Measurements from ENCODE around the gene SNTG2. TPM values are rescaled to one million over a fixed set of nuclear protein-coding genes. Genes with fewer than 3 reads are reported as not detected.

Gene SNTG2
- total RNA-seq, 1 donor from 2014 or later = not detected

GRCh38 chr2:1319393-1319792 lies 368.7 kb downstream of the SNTG2 start:
- H3K4me3 ChIP-seq (ENCODE audit: low read depth, low read length) = no peak overlapping the region
- TF ChIP-seq CTCF (conservative IDR thresholded peaks at IDR 0.05; ENCODE audit: low read depth, low read length) = no peak
- no peak for DNase-seq (ENCODE audit: low read depth)

- no peak for TF ChIP-seq CTCF (conservative IDR thresholded peaks at IDR 0.05; ENCODE audit: low read depth, low read length)
- H3K4me3 ChIP-seq (ENCODE audit: low read depth, low read length) = no peak overlapping the region
- no peak for DNase-seq (ENCODE audit: low read depth)
Observed at GRCh38 chr2:1321321-1321720, 370.7 kb downstream of the SNTG2 start.

- no peak overlapping the region for H3K4me3 ChIP-seq (ENCODE audit: low read depth, low read length)
- no peak for DNase-seq (ENCODE audit: low read depth)
- TF ChIP-seq CTCF (conservative IDR thresholded peaks at IDR 0.05; ENCODE audit: low read depth, low read length) = no peak
Observed at GRCh38 chr2:1324884-1325283, 374.2 kb downstream of the SNTG2 start.

GRCh38 chr2:1328684-1329083 lies 378.0 kb downstream of the SNTG2 start:
- no peak overlapping the region for H3K4me3 ChIP-seq (ENCODE audit: low read depth, low read length)
- no peak for TF ChIP-seq CTCF (conservative IDR thresholded peaks at IDR 0.05; ENCODE audit: low read depth, low read length)
- DNase-seq (ENCODE audit: low read depth) = no peak

- TF ChIP-seq CTCF (conservative IDR thresholded peaks at IDR 0.05; ENCODE audit: low read depth, low read length) = no peak
- H3K4me3 ChIP-seq (ENCODE audit: low read depth, low read length) = no peak overlapping the region
- no peak for DNase-seq (ENCODE audit: low read depth)
Observed at GRCh38 chr2:1339388-1340140, 388.9 kb downstream of the SNTG2 start.

GRCh38 chr2:1340141-1340512 lies 389.5 kb downstream of the SNTG2 start:
- TF ChIP-seq CTCF (conservative IDR thresholded peaks at IDR 0.05; ENCODE audit: low read depth, low read length) = no peak
- no peak for DNase-seq (ENCODE audit: low read depth)
- H3K4me3 ChIP-seq (ENCODE audit: low read depth, low read length) = no peak overlapping the region

Measured in epithelial cell of proximal tubule (primary cell).